Naive thymus-derived CD4-positive, alpha-beta T cell (primary cell): ENCODE data around the gene CABP4. TPM values are rescaled to one million over a fixed set of nuclear protein-coding genes. Genes with fewer than 3 reads are reported as not detected.

Experiments
- ATAC-seq: fragments of 150-1000 bp; cut with Tn5 transposase; 2 replicates; pipeline ENCODE4 v1.10.0; 2021; ENCODE audit warnings: mild to moderate bottlenecking, moderate library complexity
- CTCF ChIA-PET: fragments of 350-600 bp; sonication (Branson Sonifier 250); formaldehyde crosslinking; loops from one replicate; lab custom pipeline; 2021; ENCODE audit warnings: antibody characterized with exemption; lab: Charles Lee
- POLR2A ChIA-PET: fragments of 350-600 bp; sonication (Branson Sonifier 250); formaldehyde crosslinking; loops from one replicate; lab custom pipeline; 2021; ENCODE audit warnings: antibody characterized with exemption, inconsistent platforms; lab: Charles Lee
- DNase-seq, 9 donors: peaks; one replicate each; pipeline versions ENCODE4 v3.0.0 to v3.0.0-alpha.2; 2020 to 2022; ENCODE audit warnings: mixed read lengths in 1 of 9
- H3K27ac ChIP-seq: one replicate; pipeline ENCODE4 v1.7.0; 2013; ENCODE audit warnings: mild to moderate bottlenecking, low read depth, low read length, moderate library complexity
- H3K27me3 ChIP-seq, 2 donors: one replicate each; pipeline ENCODE4 v1.7.0; 2013; ENCODE audit warnings: low read length in 2 of 2, mild to moderate bottlenecking in 2 of 2, moderate library complexity in 2 of 2; ENCODE audit not compliant: control insufficient read depth in 2 of 2, insufficient read depth in 2 of 2
- H3K36me3 ChIP-seq, 3 experiments: 1 replicate in 2 of 3; 2 replicates in 1 of 3; pipeline ENCODE4 v1.7.0; 2013; ENCODE audit warnings: low read length in 3 of 3, mild to moderate bottlenecking in 3 of 3, moderate library complexity in 1 of 3; ENCODE audit not compliant: insufficient read depth in 3 of 3, control insufficient read depth in 2 of 3
- H3K4me1 ChIP-seq, 2 donors: one replicate each; pipeline ENCODE4 v1.7.0; 2013; ENCODE audit warnings: low read length in 2 of 2, mild to moderate bottlenecking in 2 of 2, moderate library complexity in 1 of 2; ENCODE audit not compliant: control insufficient read depth in 2 of 2, insufficient read depth in 2 of 2
- H3K4me3 ChIP-seq: 2 replicates; pipeline ENCODE4 v1.7.0; 2013; ENCODE audit warnings: mild to moderate bottlenecking, low read length
- H3K9me3 ChIP-seq, 3 experiments: 1 replicate in 2 of 3; 2 replicates in 1 of 3; pipeline ENCODE4 v1.7.0; 2013; ENCODE audit warnings: low read length in 3 of 3; ENCODE audit not compliant: control insufficient read depth in 2 of 3
- H3K27ac Mint-ChIP-seq, 9 donors: one replicate each; pipeline ENCODE4 v1.8.0; 2020 to 2022; ENCODE audit warnings: mixed read lengths in 9 of 9, mild to moderate bottlenecking in 8 of 9, moderate library complexity in 5 of 9, inconsistent platforms in 2 of 9
- H3K27me3 Mint-ChIP-seq, 5 donors: one replicate each; pipeline ENCODE4 v1.8.0; 2021 to 2022; ENCODE audit warnings: mixed read lengths in 5 of 5, mild to moderate bottlenecking in 1 of 5
- H3K36me3 Mint-ChIP-seq, 5 donors: one replicate each; pipeline ENCODE4 v1.8.0; 2020 to 2022; ENCODE audit warnings: mixed read lengths in 5 of 5, mild to moderate bottlenecking in 3 of 5, inconsistent platforms in 1 of 5
- H3K4me1 Mint-ChIP-seq, 7 donors: one replicate each; pipeline ENCODE4 v1.8.0; 2020 to 2022; ENCODE audit warnings: mixed read lengths in 7 of 7, mild to moderate bottlenecking in 3 of 7, inconsistent platforms in 1 of 7
- H3K4me3 Mint-ChIP-seq, 10 donors: one replicate each; pipeline ENCODE4 v1.8.0; 2020 to 2022; ENCODE audit warnings: mild to moderate bottlenecking in 10 of 10, mixed read lengths in 10 of 10, moderate library complexity in 6 of 10, inconsistent platforms in 2 of 10
- H3K9me3 Mint-ChIP-seq, 11 donors: one replicate each; pipeline ENCODE4 v1.8.0; 2020 to 2022; ENCODE audit warnings: mixed read lengths in 11 of 11, mild to moderate bottlenecking in 4 of 11, inconsistent platforms in 1 of 11, moderate library complexity in 1 of 11
- intact Hi-C, 2 donors: fragments of 100-400 bp; cut with micrococcal nuclease; formaldehyde crosslinking; loops; one replicate each; pipeline ENCODE4 v1.15.1; 2023
- polyA plus RNA-seq, 2 donors: library from polyadenylated mRNA; unstranded; fragments of 300-500 nt; fragmentation: Illumina TruSeq; gene quantifications; one replicate each; pipeline ENCODE4 v1.2.3, GENCODE V29; 2021
- total RNA-seq, 6 experiments: library from RNA in 5 of 6; stranded (reverse) in 5 of 6; gene quantifications; 1 replicate in 5 of 6; 2 replicates in 1 of 6; pipeline ENCODE4 v1.2.3 and lab custom pipeline; 2021 to 2026

CABP4 gene
- total and polyA plus RNA-seq, 7 experiments from 2014 or later = 1.2 to 17.1 (median 2.9) TPM

DNA sequence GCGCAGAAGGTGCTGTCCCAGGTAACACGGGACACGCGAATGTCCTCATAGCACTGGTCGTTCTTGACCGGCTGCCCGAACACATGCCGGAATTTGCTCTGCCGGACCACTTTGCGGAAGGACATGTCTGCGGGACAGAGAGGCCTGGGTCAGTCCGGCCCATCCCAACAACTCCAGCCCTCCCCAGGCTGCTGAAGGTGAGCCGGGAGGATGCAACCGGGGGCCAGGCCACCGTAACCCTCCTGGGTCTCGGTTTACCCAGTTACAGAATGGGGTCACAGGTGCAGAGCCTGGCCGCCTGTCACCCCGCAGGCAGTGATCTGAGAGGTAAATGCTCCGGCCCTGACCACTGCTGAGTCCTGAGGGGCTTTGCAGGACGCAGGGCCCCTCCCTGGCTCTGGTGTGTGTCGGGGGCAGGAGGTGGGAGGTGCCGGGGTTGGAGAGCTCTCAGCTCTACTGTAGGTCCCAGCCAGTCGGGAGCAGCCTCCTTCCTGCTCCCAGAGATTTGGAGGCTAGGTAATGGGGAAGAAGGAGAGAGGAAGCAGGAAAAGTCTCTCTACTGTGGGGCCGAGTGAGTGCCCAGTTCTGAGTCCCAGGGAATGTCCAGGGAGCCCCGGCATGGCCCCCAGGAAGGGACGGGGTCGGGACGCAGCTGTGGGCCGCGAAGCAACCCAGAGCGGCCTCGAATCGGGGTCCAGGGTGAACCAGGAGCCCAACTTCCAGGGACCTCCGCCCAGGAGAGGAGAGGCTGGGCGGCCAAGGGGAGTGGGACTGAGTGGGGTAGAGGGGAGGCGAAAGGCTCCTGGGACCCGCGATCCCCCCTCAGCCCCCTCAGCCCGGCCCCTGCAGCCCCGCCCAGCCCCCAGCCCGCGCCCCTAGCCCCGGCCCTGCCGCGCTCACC, 12.4 kb upstream of the CABP4 start:
- Mint-ChIP-seq H3K4me3 (peak overlapping the region; percentile 55 to 99 (median 63)), H3K36me3 (peaks cover 0 to 27% (median 0%) of the 10 kb centered on the region in 5 donors), H3K4me1 (peaks cover 57 to 87% (median 72%) of the 10 kb centered on the region in 7 donors), H3K27me3 (no peaks in the 10 kb centered on the region), H3K9me3 (peaks cover 0 to 1% (median 0%) of the 10 kb centered on the region in 11 donors), H3K27ac (peak overlapping the region; percentile 84 to 95 (median 90))
- H3K9me3 ChIP-seq = no peaks in the 10 kb centered on the region
- ChIA-PET POLR2A (interaction anchor here (0.8 to 11.9 kb wide), 6 partner anchors 9 to 97 kb away, joined by 3 to 206 read pairs (median 7); partner anchors contain the start of genes CABP4, GPR152, RPS6KB2 and TMEM134), CTCF (no interaction called here)
- H3K4me3 ChIP-seq = no peak overlapping the region
- H3K36me3 ChIP-seq = peaks cover 0 to under 1% (median 0%) of the 10 kb centered on the region in 3 experiments
- no peaks in the 10 kb centered on the region for H3K27me3 ChIP-seq
- ATAC-seq = no peak
- H3K27ac ChIP-seq = peak overlapping the region; percentile 85
- H3K4me1 ChIP-seq = peaks cover 51 to 77% of the 10 kb centered on the region in 2 donors
- no peak for DNase-seq
- intact Hi-C loops = loop anchor here in 1 of 2 donors (1.0 kb wide), 2 partner anchors 14 to 27 kb away; partner anchors contain the start of genes RPS6KB2 and TMEM134

DNA sequence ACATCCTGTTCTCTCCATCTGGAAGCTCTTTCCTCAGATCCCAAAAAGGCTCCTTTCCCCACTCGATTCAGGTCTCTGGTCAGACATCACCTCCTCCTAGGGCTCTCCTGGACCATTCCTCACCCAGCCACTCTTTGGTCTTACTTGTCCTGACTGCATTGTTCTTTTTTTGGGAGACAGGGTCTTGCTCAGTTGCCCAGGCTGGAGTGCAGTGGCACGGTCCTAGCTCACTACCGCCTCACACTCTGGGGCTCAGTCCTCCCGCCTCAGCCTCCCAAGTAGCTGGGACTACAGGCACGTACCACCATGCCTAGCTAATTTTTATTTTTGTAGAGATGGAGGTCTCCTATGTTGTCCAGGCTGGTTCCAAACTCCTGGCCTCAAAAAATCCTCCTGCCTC, 9.6 kb upstream of the CABP4 start:
- Mint-ChIP-seq H3K36me3 (peaks cover 0 to 4% (median 0%) of the 10 kb centered on the region in 5 donors), H3K27me3 (no peaks in the 10 kb centered on the region), H3K9me3 (no peaks in the 10 kb centered on the region), H3K4me3 (peak overlapping the region; percentile 68 to 83 (median 80)), H3K27ac (peak overlapping the region; percentile 89 to 99 (median 96)), H3K4me1 (peaks cover 52 to 93% (median 69%) of the 10 kb centered on the region in 7 donors)
- Histone ChIP-seq H3K9me3 (no peaks in the 10 kb centered on the region), H3K36me3 (no peaks in the 10 kb centered on the region), H3K4me3 (peak overlapping the region; percentile 49), H3K27me3 (no peaks in the 10 kb centered on the region), H3K27ac (peak overlapping the region; percentile 85), H3K4me1 (peaks cover 38 to 76% of the 10 kb centered on the region in 2 donors)
- DNase-seq = no peak
- CTCF ChIA-PET = interaction anchor here (0.6 to 0.7 kb wide), 2 partner anchors 63 to 1946 kb away, joined by 3 to 6 read pairs; no protein-coding TSS in a partner anchor
- intact Hi-C loops = no loop called here
- POLR2A ChIA-PET = interaction anchor here (0.7 to 11.9 kb wide), 9 partner anchors 15 to 43 kb away, joined by 3 to 206 read pairs (median 5); partner anchors contain the start of genes CABP4, PPP1CA, RPS6KB2 and TBC1D10C
- ATAC-seq = no peak

DNA sequence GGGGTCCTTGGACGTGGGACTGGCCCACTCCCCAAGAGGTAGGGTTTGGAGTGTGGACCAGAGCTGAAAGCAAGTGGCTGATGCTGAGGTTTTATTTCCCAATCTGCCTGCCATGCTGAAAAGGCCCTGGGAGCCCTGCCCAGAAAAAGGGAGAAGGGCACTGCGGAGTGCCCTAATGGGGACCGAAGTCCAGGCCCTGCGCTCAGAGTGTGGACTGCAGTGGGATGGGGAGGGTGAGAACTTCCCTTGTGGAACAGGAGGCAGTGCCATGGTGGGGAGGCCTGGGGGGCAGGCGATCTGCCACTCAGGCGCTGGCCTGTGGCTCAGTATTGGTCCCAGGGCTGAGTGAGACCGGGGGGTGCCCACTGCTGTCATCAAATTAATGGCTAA, 6.9 kb upstream of the CABP4 start:
- H3K27ac Mint-ChIP-seq = peak overlapping the region in 8 of 9 donors; percentile 31 to 99 (median 96)
- Histone ChIP-seq H3K9me3 (no peaks in the 10 kb centered on the region), H3K27ac (peak overlapping the region; percentile 24), H3K4me3 (no peak overlapping the region), H3K36me3 (no peaks in the 10 kb centered on the region), H3K27me3 (no peaks in the 10 kb centered on the region), H3K4me1 (peaks cover 38 to 56% of the 10 kb centered on the region in 2 donors)
- no peak for ATAC-seq
- no peak for DNase-seq
- CTCF ChIA-PET = interaction anchor here (1.4 kb wide), 1 partner anchor 17 kb away, joined by 3 read pairs; no protein-coding TSS in a partner anchor
- POLR2A ChIA-PET = interaction anchor here (0.6 to 11.9 kb wide), 11 partner anchors 10 to 51 kb away, joined by 3 to 206 read pairs (median 4); partner anchors contain the start of genes AIP, CABP4, PPP1CA and PTPRCAP
- H3K4me3 Mint-ChIP-seq = peak overlapping the region in 6 of 10 donors; percentile 7 to 72 (median 20)
- peaks cover 41 to 80% (median 50%) of the 10 kb centered on the region in 7 donors for H3K4me1 Mint-ChIP-seq
- intact Hi-C loops = no loop called here
- H3K36me3 Mint-ChIP-seq = no peaks in the 10 kb centered on the region
- no peaks in the 10 kb centered on the region for H3K9me3 Mint-ChIP-seq
- no peaks in the 10 kb centered on the region for H3K27me3 Mint-ChIP-seq

DNA sequence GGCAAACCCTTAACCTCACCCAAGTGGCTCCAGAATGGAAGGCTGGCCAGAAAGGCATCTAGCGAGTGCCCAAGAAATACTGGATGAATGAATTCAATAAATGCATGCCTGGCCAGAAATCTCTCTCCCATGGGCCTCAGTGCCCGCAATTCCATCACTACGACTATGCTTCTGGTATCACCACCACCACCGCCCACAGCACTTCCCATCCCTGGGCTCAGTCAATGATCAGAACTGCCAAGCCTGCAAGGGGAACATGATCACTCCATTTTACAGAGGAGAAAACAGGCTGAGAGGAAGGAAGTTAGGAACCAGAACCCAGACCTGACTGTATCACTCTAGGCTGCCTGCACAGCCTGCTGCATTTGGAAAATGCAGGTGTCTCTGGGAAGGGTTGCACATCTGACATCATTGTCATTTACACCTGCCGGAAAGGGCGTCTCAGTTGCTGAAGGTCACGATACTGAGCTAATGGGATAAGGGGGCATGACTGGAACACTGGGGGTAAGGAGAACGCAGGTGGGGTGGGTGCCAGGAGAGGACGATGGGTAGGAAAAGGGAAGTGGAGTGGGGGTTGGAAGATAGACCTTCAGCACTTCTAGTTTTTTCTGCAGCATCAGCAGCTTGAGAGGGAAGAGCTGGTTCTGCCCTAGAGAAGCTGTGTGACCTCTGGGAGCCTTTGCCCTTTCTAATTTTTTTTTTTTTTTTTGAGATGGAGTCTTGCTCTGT, 5.9 kb upstream of the CABP4 start:
- ATAC-seq = no peak
- CTCF ChIA-PET = interaction anchor here (1.4 kb wide), 1 partner anchor 16 kb away, joined by 3 read pairs; no protein-coding TSS in a partner anchor
- H3K36me3 ChIP-seq = no peaks in the 10 kb centered on the region
- no peaks in the 10 kb centered on the region for H3K27me3 ChIP-seq
- no peaks in the 10 kb centered on the region for H3K9me3 ChIP-seq
- Mint-ChIP-seq H3K9me3 (no peaks in the 10 kb centered on the region), H3K27ac (peak overlapping the region in 7 of 9 donors; percentile 4 to 91 (median 77)), H3K36me3 (no peaks in the 10 kb centered on the region), H3K4me3 (peak overlapping the region in 8 of 10 donors; percentile 12 to 65 (median 28)), H3K27me3 (no peaks in the 10 kb centered on the region), H3K4me1 (peaks cover 41 to 72% (median 46%) of the 10 kb centered on the region in 7 donors)
- POLR2A ChIA-PET = interaction anchor here (1.0 to 11.9 kb wide), 6 partner anchors 11 to 52 kb away, joined by 3 to 206 read pairs (median 10); partner anchors contain the start of genes AIP, CABP4, PTPRCAP and TMEM134
- intact Hi-C loops = no loop called here
- no peak overlapping the region for H3K27ac ChIP-seq
- no peak overlapping the region for H3K4me3 ChIP-seq
- H3K4me1 ChIP-seq = peaks cover 33 to 52% of the 10 kb centered on the region in 2 donors
- no peak for DNase-seq

GRCh38 chr11:67450796-67451657, 4.1 kb upstream of the CABP4 start:
- Histone ChIP-seq H3K9me3 (no peaks in the 10 kb centered on the region), H3K27me3 (no peaks in the 10 kb centered on the region), H3K4me3 (no peak overlapping the region), H3K36me3 (no peaks in the 10 kb centered on the region), H3K27ac (no peak overlapping the region), H3K4me1 (peaks cover 16 to 35% of the 10 kb centered on the region in 2 donors)
- Mint-ChIP-seq H3K4me3 (peak overlapping the region in 3 of 10 donors; percentile 27 to 69 (median 31)), H3K4me1 (peaks cover 26 to 55% (median 28%) of the 10 kb centered on the region in 7 donors), H3K27me3 (no peaks in the 10 kb centered on the region), H3K36me3 (no peaks in the 10 kb centered on the region), H3K9me3 (peaks cover 0 to 2% (median 0%) of the 10 kb centered on the region in 11 donors), H3K27ac (peak overlapping the region in 4 of 9 donors; percentile 17 to 68 (median 46))
- intact Hi-C loops = no loop called here
- ChIA-PET CTCF (interaction anchor here (0.8 to 1.3 kb wide), 2 partner anchors 12 to 84 kb away, joined by 3 read pairs; no protein-coding TSS in a partner anchor), POLR2A (interaction anchor here (0.6 to 11.9 kb wide), 13 partner anchors 11 to 172 kb away, joined by 3 to 206 read pairs (median 3); partner anchors contain the start of genes AIP, CABP4, POLD4 and PTPRCAP)
- DNase-seq (no peak), ATAC-seq (no peak)
